GM19193 (cell line): ENCODE measurements around the gene MADD.

Source experiments
- POLR2A ChIP-seq: IDR thresholded peaks from 4 replicates; pipeline ENCODE4 v1.6.1; 2011; ENCODE audit not compliant: insufficient read depth, insufficient read length; ENCODE audit errors: extremely low read depth

MADD gene

GRCh38 chr11:47269829-47270305 lies at the start of gene MADD:
MADD (plus strand) TSS chr11:47270133.
- peak; percentile 86 for TF ChIP-seq POLR2A

DNA sequence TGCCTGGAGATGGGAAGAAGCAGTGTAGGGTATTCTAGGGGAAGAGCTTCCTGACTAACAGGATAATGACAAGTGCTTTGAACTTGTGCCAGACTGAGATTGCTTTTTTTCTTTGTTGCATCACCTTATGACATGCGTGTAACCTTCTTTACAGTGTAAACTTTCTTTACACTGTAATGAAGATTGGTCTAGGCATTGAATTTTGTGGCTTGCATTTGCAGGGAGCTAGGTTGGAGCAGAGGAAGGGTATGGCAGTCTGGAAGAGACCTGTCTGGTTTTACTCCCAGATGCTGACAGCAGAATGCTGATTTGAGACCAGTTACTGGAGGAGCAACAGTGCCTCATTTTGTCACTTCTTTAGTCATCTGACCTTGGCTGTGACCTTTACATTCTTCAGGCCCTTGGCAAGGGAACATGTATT lies 49.5 kb upstream of the MADD start:
- no peak for TF ChIP-seq POLR2A

GRCh38 chr11:47222696-47223095 lies 47.2 kb upstream of the MADD start:
- no peak for TF ChIP-seq POLR2A

DNA sequence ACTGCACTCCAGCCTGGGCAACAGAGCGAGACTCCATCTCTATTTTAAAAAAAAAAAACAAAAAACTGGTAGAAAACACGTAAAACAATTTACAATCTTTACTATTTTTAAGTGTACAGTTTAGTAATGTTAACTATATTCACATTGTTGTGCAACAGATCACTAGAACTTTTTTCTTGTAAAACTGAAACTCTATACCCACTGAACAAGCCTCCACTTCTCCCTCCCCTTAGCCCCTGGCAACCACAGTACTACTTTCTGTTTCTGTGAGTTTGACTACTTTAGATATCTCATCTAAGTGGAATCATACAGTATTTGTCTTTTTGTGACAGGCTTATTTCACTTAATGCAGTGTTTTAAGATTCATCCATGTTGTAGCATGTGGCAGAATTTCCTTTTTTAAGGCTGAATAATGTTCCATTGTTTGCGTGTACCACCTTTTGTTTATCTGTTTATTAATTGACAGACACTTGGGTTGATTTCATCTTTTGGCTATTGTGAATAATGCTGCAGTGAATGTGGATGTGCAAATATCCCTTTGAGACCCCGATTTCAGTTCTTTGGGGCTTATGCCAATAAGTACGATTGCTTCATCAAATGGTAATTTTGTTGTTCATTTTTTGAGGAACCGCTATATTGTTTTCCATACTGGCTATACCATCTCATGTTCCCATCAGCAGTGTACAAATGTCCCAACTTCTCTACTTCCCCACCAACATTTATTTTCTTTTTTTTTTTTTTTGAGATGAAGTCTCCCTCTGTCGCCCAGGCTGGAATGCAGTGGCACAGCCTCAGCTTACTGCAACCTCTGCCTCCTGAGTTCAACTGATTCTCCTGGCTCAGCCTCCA lies 44.2 kb upstream of the MADD start:
- no peak for TF ChIP-seq POLR2A

DNA sequence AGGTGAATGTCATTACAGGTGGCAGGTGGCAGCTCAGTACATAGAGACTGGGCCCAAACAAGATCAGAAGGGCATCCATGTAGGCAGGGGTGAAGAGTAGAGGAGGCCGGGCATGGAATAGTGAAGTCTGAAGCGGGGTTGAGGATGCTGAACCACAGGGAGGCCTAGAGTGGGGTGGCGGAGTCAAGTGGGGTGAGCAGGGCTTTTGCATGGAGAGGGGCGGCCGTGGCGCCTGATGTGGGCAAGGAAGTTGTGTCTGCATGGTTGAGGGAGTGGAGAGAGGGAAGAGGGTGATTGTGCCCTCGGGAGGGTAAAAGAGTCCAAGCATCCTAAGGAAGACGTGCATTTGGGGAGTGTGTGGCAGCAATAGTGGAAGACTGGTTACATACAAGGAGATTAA lies 40.8 kb upstream of the MADD start:
- no peak for TF ChIP-seq POLR2A

DNA sequence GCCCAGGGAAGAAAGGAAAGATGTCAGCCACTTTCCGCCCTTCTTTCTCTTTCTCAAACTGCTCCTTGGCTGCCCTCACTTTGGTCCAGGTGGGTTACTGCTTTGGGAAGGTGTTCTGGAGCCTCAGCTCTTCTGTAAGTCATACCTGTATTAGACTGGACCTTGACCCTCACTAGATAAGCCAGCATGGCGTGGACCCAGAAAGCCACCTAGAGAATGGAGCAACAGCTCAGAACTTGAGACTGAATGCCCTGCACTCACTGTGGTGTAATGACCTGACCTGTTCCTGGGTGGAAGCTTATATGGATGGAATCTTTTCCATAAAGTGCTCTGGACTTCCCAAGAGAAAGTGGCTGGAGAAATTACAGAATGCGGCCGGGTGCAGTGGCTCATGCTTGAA lies 36.9 kb upstream of the MADD start:
- TF ChIP-seq POLR2A: no peak

DNA sequence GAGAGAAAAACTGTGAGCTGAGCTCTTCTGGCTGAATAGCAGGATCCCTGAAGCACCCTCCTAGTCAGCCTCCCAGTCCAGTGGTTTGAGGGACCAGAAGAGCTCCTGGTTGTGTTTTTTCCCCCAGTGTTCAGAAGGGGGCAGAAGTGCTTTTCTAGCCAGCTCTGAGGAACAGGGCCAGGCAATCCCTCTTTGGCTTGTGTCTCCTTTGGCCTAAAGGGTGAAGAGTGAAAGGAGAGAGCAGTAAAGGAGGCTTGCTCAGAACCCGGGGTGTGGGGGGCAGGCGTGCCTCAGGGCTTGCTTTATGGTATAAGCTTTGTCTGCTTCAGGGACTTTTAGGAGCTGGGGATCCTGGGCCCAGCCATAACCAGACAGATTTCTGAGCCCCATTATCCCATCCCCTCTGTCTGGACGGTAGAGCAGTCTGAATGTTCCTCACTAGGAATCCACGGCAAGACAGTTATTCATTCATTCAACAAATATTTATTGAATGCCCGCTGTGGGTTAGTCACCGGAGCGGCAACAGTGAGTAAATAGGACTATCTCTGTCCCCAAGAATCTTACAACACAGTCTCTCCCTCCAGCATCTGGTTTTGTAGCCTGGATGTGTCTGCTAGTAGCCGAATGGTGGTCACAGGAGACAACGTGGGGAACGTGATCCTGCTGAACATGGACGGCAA lies 35.8 kb upstream of the MADD start:
- TF ChIP-seq POLR2A: no peak

DNA sequence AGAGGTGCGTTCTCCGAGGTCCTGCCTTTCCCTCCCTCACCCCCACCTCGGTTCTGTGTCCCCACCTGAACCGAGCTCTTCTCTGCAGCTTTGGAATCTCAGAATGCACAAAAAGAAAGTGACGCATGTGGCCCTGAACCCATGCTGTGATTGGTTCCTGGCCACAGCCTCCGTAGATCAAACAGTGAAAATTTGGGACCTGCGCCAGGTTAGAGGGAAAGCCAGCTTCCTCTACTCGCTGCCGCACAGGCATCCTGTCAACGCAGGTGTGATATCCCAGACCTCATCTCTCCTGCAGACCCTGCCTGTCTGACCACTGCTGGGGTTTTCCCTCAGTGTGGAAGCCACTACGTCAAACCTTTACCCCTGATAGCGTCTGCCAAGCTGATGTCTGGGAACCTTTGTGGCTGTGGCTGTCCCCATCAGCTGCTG lies 35.2 kb upstream of the MADD start:
- TF ChIP-seq POLR2A: no peak

- no peak for TF ChIP-seq POLR2A
Observed at GRCh38 chr11:47235163-47235562, 34.8 kb upstream of the MADD start.

GRCh38 chr11:47236482-47236881 lies 33.5 kb upstream of the MADD start:
- no peak for TF ChIP-seq POLR2A

- no peak for TF ChIP-seq POLR2A
Observed at GRCh38 chr11:47239852-47240251, 30.1 kb upstream of the MADD start.

GRCh38 chr11:47241841-47242301 lies 28.1 kb upstream of the MADD start:
- TF ChIP-seq POLR2A: peak; percentile 27

GRCh38 chr11:47242596-47243192 lies 27.2 kb upstream of the MADD start:
- TF ChIP-seq POLR2A: peak; percentile 18

GRCh38 chr11:47243454-47243853 lies 26.5 kb upstream of the MADD start:
- TF ChIP-seq POLR2A: no peak
